HG02571 (cell line): Measurements from ENCODE around the gene CDC42BPA.
"Not testable (repeated sequence)": the region's sequence is repeated elsewhere in the genome, so short reads cannot be mapped to it uniquely, and the experiment has no call there.

Source experiments
- ATAC-seq: cut with Tn5 transposase; IDR thresholded peaks from one replicate; pipeline ENCODE4 v1.9.1; 2021; ENCODE audit warnings: mild to moderate bottlenecking, moderate library complexity; ENCODE audit not compliant: unreplicated experiment

Gene CDC42BPA

DNA sequence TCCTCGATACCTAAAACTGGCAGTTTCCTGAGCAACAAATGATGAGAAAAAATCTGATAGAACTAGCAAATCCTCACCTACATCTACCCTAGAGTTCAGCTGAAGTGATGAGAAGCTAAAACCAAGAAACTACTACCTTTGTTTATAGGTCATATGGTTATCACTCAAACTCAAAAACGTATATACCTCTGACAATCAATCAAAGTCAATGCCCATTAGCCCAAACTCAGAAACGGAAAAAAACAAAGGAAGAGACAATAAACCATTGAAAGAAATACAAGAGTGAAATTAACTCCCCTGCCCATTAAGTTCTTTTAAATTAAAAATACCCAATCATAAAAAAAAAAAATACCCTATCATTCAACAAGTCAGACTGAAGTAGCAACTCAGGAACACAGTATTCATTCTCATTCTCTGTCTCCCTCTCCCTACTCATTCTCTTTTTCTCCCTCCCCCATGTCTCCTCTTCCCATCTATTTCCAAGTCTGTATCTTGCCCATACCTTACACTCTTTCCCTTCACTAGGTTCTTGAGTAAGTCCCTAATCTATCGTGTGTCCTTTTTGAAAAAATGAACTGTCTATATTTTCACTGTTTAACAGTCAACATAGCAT lies 6.8 kb downstream of the CDC42BPA start:
- ATAC-seq: no peak

- no peak for ATAC-seq
These were observed 9.6 kb downstream of the CDC42BPA start for GRCh38 chr1:227308367-227309336.

DNA sequence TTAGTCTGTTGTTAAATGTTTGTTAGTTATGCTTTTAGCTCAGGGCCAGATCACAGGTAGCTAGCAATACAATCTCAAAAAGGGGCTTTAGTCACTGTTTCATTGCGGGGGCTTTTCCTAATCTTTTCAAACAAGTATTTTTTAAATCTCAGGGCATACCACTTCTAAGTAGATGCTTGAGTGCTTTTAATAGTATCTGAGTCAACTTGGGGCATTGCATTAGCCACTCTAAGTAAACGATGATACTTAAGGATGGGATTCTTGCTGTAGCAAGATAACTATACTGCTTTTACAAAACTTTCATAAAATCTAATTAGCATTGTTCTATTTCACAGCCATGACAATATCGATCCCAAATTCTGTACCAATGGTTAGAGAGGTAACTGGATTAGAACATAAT lies 11.6 kb downstream of the CDC42BPA start:
- no peak for ATAC-seq

DNA sequence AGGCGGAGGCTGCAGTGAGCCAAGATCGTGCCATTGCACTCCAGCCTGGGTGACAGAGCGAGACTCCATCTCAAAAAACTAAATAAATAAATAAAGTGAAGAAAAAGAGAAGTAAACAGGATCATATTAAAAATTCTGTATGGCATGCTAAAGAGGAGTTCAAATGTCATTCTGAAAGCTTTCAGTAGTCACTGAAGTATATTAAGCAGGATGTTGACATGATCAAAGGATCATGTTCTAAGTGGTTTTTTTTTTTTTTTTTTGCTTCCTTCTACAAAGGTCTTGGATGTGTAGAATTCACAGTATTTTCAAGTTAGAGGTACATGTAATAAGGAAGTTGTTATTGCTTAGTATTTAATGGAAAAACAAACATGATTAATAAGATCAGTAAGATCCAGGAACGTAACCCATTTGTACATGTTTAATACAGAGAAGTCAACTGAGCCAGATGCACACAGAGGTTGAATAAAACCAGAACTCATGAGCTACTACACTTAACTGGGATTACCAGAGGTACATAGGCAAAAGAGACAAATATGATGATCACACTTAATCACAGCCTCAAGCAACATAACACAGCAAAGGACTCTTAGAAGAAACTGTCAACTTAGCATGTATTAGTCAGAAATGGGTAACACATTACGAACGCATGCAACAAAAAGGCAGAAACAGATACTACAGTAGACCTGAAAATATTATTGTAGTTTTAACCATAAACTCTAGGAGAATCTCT lies 12.2 kb downstream of the CDC42BPA start:
- ATAC-seq: no peak

GRCh38 chr1:227304665-227305064 lies 13.6 kb downstream of the CDC42BPA start:
- ATAC-seq: no peak

GRCh38 chr1:227303662-227304061 lies 14.6 kb downstream of the CDC42BPA start:
- ATAC-seq: no peak

DNA sequence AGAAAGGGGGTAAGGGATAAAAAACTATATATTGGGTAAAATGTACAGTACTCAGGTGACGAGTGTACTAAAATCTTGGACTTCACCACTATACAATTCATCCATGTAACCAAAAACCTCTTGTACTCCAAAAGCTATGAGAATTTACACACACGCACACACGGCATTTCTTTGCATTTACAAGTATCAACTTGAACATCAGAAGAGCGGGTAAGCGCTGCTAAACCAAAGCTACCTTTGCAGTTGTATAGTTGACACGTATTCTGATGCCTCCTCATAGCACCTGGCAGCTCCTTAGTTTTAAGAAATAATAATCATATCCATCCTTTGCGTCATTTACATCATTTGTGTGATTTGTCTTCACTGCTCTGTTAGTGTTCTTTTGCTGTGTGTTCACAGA lies 17.6 kb downstream of the CDC42BPA start:
- ATAC-seq: no peak

DNA sequence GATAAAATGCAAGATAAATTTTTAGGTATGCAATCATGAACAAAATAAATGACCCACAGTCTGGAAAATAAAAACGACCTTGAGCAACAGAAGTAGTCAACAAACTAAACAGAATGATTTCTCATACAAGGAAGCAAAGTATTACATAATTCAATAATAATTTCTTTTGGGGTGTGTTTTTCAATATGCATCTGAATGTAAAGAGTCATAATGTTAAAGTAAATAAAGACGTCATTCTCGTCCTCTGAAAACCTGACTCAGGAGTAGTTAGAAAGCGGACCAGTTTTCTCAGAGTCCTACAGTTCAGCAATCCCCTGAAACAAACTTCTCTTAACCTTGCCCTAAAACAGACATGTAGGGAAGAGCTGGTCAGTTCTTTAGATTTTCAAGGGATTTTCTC lies 18.6 kb downstream of the CDC42BPA start:
- no peak for ATAC-seq

DNA sequence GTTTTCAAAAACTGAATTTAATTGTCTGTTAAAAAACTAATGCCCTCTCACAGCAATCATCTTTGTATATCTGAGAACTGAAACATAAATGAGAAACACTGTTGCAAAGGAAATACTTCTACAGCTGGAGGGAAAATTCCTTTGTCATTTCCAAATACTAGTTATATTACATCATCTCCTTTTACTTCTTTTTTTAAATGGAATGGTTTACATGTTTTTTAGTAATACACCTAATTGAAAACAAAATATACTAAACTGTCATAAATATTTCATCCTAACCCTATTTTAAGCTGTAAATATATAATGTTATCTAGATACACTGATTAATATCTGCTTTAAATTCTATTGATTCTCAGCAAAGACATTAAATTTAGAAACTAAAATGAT lies 19.1 kb downstream of the CDC42BPA start:
- no peak for ATAC-seq

DNA sequence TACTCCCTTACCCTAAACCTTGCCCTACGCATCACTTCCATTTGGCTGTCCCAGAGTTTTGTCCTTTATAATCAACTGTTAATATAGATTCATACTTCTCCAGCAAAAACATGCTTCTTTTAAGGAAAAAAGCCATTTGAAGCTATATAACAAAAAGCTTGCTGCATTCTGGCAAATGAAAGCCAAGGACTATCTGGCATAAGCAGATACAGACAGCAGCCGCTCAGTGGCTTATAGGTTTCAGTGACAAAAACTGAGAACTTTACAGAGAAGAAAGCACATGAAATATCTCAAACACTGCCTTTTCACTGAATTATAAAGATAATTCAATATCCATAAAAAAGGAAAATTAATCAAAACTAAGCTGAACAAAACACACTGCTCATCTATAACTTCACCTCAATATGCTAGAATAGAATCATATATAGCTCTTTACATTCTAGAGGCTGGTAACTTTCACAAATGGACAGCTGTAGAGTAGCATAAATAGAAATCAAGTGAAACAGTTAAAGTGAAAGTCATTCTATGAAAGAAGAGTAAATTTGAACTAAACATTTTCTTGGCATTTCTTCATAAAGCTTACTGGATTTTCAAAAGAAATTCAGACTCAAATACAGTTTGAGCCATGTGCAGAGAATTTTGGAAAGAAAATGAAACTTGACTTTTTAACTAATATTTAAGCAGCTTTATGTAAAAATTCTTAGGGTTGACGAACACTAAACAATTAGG lies 19.6 kb downstream of the CDC42BPA start:
- no peak for ATAC-seq

DNA sequence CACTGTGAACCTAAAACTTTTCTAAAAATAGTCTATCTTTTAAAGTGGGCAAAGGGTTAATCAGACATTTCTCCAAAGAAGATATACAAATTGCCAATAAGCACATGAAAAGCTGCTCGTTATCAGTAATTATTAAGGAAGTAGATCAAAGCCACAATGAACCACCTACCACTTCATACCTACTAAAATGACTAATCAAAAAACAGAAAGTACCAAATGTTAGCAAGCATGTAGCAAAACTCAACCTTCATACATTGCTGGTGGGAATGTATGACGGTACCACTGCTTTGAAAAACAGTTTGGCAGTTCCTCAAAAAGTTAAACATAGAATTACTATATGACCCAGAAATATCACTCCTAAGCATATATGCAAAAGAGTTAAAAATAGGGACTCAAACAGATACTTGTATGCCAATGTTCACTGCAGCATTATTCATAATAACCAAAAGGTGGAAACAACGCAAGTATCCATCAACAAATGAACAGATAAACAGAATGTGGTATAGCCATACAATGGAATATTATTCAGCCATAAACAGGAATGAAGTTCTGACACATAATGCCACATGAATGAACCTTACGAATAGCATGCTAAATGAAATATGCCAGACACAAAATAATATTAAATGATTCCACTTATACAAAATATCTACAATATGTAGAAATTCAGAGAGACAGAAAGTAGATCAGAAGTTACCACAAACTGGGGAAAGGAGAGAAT lies 21.1 kb downstream of the CDC42BPA start:
- ATAC-seq: no peak

DNA sequence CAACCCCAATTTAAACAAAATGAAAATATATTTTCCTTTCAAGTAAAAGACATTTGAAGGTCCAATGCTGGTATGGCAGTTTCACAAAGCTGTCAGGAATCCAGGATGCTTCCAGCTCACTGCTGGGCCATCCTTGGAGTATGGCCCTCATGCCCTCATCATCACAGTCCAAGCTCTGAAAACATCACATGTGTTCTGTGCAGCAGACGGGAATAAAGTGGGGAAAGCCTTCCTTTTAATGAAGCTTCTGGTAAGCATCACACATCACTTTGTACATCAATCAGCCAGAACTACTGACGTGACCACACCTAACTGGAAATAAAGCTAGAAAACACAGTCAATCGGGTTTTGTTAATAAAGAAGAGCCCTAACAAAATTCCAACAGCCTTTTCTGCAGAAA lies 22.7 kb downstream of the CDC42BPA start:
- ATAC-seq: no peak

DNA sequence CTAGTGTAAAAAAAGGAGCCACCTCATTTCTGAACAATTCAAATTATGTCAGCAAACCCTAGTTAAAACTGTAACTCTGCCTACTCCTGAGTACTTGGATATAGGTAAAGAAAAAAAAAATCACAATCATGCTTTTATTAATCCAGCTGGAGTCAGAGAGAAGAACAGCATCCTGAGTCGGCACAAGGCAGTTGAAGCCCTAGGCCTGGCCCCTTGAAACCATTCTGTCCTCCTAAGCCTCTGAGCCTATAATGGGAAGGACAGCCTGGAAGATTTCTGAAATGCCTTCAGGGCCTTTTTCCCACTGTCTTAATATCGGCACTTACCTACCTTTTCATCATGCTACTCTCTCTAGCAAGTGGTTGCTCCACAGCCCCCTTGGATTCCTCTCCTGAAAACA lies 32.5 kb downstream of the CDC42BPA start:
- no peak for ATAC-seq

DNA sequence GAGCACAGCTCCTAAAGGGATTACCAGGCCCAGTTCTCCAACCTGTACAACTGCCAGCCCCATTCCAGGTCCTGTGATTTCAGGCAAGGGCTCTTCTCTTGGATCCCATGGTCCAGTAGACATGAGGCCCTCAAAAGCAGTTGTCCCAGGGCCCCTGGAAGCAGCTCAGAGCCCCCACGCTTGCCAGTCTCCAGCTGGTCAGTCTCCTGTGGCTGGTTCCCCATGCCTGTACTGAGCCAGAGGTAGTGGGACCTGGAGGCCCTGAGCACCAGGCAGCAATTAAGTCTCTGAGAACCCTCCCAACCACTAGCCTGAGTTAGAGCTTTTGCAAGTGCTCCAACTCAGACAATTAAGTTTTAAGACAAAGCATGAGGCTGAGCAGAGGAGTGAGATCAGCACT lies 36.9 kb downstream of the CDC42BPA start:
- ATAC-seq: no peak

DNA sequence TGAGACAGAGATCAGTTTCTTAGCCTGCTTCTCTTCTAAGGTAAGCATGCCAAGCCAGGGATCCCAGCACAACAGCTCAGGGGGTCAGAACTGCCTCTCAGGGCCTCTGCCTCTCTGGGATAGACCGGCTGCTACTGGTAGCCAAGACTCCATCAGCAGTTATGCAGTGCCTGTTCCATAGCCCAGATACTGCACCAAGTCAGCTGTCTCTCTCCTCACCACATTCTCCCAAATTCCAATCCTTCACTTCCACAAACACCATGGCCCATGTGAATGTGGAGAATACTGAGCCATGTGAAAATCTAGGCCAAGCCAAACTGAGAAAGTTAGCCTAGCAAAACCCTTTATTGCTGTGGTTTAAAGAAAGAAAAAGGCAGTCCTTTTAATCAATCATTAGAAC lies 37.5 kb downstream of the CDC42BPA start:
- ATAC-seq: no peak

DNA sequence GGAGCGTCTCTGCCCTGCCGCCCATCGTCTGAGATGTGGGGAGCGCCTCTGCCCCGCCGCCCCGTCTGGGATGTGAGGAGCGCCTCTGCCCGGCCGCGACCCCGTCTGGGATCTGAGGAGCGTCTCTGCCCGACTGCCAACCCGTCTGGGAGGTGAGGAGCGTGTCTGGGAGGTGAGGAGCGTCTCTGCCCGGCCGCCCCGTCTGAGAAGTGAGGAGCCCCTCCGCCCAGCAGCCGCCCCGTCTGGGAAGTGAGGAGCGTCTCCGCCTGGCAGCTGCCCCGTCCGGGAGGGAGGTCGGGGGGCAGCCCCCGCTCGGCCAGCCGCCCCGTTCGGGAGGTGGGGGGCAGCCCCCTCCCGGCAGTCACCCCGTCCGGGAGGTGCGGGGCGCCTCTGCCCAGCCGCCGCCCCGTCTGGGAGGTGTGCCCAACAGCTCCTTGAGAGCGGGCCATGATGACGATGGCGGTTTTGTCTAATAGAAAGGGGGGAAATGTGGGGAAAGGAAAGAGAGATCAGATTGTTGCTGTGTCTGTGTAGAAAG lies 42.1 kb downstream of the CDC42BPA start:
- ATAC-seq: not testable (repeated sequence)

- no peak for ATAC-seq
These were observed 44.7 kb downstream of the CDC42BPA start for GRCh38 chr1:227273557-227273956.

GRCh38 chr1:227272428-227272827 lies 45.9 kb downstream of the CDC42BPA start:
- no peak for ATAC-seq

GRCh38 chr1:227270554-227270953 lies 47.7 kb downstream of the CDC42BPA start:
- ATAC-seq: no peak

- no peak for ATAC-seq
These were observed 49.3 kb downstream of the CDC42BPA start for GRCh38 chr1:227268943-227269342.
